Measurements from ENCODE around the gene FXYD7. TPM values are rescaled to one million over a fixed set of nuclear protein-coding genes. Genes with fewer than 3 reads are reported as not detected.

FXYD7 gene
- total RNA-seq, 5 donors from 2014 or later (not counting 1 experiment from before 2014, with no cell fraction given): 8.8 to 24.0 (median 12.6) TPM

DNA sequence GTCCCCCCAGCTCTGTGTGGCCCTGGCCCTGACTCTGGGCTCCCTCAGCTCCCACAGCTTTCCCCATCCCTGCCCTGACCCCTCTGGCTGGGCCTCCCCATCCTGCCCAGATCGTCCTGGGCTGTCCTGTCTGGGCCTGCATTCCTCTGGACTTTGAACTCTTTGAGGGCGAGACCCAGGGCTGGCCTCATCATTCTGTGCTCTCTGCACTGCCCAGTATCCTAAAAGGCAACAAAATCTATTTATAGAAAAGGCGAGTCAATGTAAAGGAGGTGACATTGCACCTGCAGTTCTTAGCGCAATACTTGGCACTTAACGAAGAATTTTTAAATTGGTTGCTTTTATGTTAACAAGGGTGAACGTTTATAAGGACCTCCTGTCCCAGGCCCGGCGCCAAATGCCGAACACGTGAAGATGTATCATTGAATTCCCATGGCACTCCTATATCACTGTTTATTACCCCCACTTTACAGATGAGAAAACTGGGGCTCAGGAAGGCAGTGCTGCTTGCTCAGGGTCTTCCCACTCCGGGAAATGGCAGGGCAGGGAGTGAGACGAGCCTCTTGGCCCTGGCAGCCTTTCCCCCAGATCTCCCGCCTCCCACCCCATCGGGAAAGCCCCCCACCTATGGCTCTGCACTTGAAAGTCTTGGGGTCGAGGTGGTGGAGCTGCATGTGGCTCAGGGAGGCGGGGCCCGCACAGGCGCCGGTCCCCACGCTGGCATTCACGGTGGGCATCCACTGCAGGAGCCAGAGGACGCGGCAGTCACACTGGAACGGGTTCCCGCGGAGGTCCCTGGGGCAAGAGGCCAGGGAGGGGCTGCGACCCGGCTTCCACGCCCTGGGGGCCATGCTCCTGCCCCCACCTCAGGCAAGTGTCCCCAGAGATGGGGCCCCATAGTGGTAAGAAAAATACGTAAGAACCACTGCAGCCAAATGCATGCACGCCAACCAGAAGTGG is 12.0 kb upstream of the FXYD7 start:
- CTCF ChIA-PET: no interaction called here

DNA sequence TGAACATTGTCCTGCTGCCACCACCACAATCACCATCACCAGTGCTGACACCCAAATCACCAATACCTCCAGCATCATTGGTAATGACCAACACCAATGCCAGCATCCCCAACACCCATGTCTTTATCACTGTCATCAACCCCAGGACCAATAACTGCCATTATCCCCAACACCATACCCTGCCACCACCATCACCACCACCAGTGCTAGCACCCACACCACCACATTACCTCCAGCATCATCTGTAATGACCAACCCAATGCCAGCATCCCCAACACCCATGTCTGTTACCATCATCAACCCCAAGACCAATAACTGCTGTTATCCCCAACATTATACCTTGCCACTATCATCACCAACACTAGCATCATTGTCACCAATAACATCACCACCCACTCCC is 10.8 kb upstream of the FXYD7 start:
- CTCF ChIA-PET: no interaction called here
- Mint-ChIP-seq H3K27ac (no peak overlapping the region), H3K4me1 (peaks cover 0 to 10% (median 6%) of the 10 kb centered on the region in 3 donors), H3K36me3 (no peaks in the 10 kb centered on the region), H3K9me3 (peaks cover 0 to 12% (median 0%) of the 10 kb centered on the region in 3 donors), H3K4me3 (no peak overlapping the region), H3K27me3 (no peaks in the 10 kb centered on the region)
- POLR2A ChIA-PET: no interaction called here
- peaks cover 0 to 6% of the 10 kb centered on the region in 2 experiments for H3K4me1 ChIP-seq (ENCODE audit: control insufficient read depth in 1 of 2, extremely low read depth in 1 of 2, insufficient read depth in 2 of 2, low read length in 2 of 2)
- no peak overlapping the region for H3K4me3 ChIP-seq (ENCODE audit: control insufficient read depth in 1 of 2, extremely low read depth in 1 of 2, low read length in 1 of 2)
- no peaks in the 10 kb centered on the region for H3K27me3 ChIP-seq (replicated peaks in 1 of 2; ENCODE audit: control insufficient read depth in 2 of 2, extremely low read depth in 1 of 2, insufficient read depth in 2 of 2, low read length in 1 of 2)
- H3K9me3 ChIP-seq: no peaks in the 10 kb centered on the region
- ATAC-seq (replicated peaks in 1 of 4) (no peak), DNase-seq (no peak)
- H3K27ac ChIP-seq (ENCODE audit: low read length): no peak overlapping the region
- H3K36me3 ChIP-seq (ENCODE audit: control insufficient read depth in 2 of 2, extremely low read depth in 1 of 2, insufficient read depth in 1 of 2, low read length in 1 of 2): no peaks in the 10 kb centered on the region

More for the DNA sequence above, 12.0 kb upstream of the FXYD7 start:
- Mint-ChIP-seq H3K4me3 (no peak overlapping the region), H3K27ac (no peak overlapping the region), H3K4me1 (peaks cover 0 to 6% (median 6%) of the 10 kb centered on the region in 3 donors), H3K9me3 (peaks cover 0 to 12% (median 0%) of the 10 kb centered on the region in 3 donors), H3K27me3 (no peaks in the 10 kb centered on the region), H3K36me3 (no peaks in the 10 kb centered on the region)
- Histone ChIP-seq H3K27ac (ENCODE audit: low read length) (no peak overlapping the region), H3K4me1 (ENCODE audit: control insufficient read depth in 1 of 2, extremely low read depth in 1 of 2, insufficient read depth in 2 of 2, low read length in 2 of 2) (peaks cover 0 to 6% of the 10 kb centered on the region in 2 experiments), H3K27me3 (replicated peaks in 1 of 2; ENCODE audit: control insufficient read depth in 2 of 2, extremely low read depth in 1 of 2, insufficient read depth in 2 of 2, low read length in 1 of 2) (no peaks in the 10 kb centered on the region), H3K9me3 (no peaks in the 10 kb centered on the region), H3K4me3 (ENCODE audit: control insufficient read depth in 1 of 2, extremely low read depth in 1 of 2, low read length in 1 of 2) (no peak overlapping the region), H3K36me3 (ENCODE audit: control insufficient read depth in 2 of 2, extremely low read depth in 1 of 2, insufficient read depth in 1 of 2, low read length in 1 of 2) (no peaks in the 10 kb centered on the region)
- DNase-seq (no peak), ATAC-seq (replicated peaks in 1 of 4) (no peak)
- POLR2A ChIA-PET: interaction anchor here in 1 of 2 donors (0.6 kb wide), 1 partner anchor 123 kb away, joined by 3 read pairs; no protein-coding TSS in a partner anchor
- WGBS (ENCODE audit: insufficient coverage): 85% methylated on average over 16 of the region's 31 CpGs

DNA sequence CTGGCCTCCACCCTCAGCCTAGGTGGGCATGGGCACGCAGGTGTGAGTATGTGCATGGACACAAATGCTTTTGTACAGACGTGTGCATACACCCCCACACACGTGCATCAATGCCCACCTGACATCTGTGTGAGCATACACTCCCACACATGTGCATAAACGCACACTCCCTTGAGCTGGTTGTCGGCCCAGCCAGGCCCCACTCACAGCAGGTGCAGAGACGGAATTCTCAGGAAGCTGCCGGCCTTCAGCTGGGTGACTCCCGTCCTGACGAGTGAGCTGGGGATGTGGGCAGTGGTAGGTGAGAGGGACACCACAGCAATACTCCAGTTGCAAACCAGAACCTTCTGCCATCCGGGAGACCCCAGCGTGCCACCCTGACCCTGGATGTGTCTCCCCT is 9.2 kb upstream of the FXYD7 start:
- Histone ChIP-seq H3K4me3 (ENCODE audit: control insufficient read depth in 1 of 2, extremely low read depth in 1 of 2, low read length in 1 of 2) (no peak overlapping the region), H3K27me3 (replicated peaks in 1 of 2; ENCODE audit: control insufficient read depth in 2 of 2, extremely low read depth in 1 of 2, insufficient read depth in 2 of 2, low read length in 1 of 2) (peaks cover 0 to 2% of the 10 kb centered on the region in 2 experiments), H3K36me3 (ENCODE audit: control insufficient read depth in 2 of 2, extremely low read depth in 1 of 2, insufficient read depth in 1 of 2, low read length in 1 of 2) (no peaks in the 10 kb centered on the region), H3K27ac (ENCODE audit: low read length) (no peak overlapping the region), H3K4me1 (ENCODE audit: control insufficient read depth in 1 of 2, extremely low read depth in 1 of 2, insufficient read depth in 2 of 2, low read length in 2 of 2) (peaks cover 0 to 6% of the 10 kb centered on the region in 2 experiments), H3K9me3 (no peaks in the 10 kb centered on the region)
- Mint-ChIP-seq H3K27ac (no peak overlapping the region), H3K9me3 (peaks cover 0 to 12% (median 0%) of the 10 kb centered on the region in 3 donors), H3K4me1 (peaks cover 0 to 12% (median 8%) of the 10 kb centered on the region in 3 donors), H3K4me3 (no peak overlapping the region), H3K36me3 (no peaks in the 10 kb centered on the region), H3K27me3 (no peaks in the 10 kb centered on the region)
- CTCF ChIA-PET: no interaction called here
- POLR2A ChIA-PET: interaction anchor here in 1 of 2 donors (0.5 kb wide), 1 partner anchor 50 kb away, joined by 3 read pairs; no protein-coding TSS in a partner anchor
- DNase-seq (no peak), ATAC-seq (replicated peaks in 1 of 4) (no peak)
- 84% methylated on average over 4 of the region's 11 CpGs for WGBS (ENCODE audit: insufficient coverage)

DNA sequence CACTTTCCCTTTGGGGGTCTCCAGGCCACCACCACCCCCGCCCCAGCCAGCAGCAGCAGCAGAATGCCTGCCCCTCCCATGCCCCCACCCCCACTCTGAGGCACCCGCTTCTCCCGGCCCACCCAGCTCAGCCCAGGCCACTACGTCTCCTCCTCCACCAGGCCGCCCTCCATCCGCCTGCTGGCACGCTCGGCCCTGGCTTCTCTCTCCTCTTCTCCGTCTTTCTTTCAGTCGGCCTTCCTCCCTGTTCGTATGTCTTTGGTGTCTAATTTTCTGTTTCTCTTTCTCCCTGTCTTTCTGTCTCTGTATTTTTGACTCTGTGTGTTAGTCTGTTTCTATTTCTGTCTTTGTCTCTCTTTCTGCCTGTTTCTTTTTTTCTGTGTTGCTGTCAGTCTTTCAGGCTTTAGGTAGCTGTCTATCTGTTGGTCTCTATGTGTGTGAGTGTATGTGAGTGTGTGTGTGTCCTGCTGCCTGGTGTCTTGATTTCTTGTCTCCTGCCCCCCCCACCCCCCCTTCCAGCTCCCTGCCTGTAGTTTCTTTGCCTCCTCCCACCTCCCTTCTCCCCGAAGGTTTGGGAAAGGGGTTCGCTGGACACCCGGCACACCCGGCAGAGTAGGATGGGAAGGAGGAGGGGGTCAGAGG is 8.3 kb upstream of the FXYD7 start, which contains the start of gene LGI4:
TSS of gene LGI4 (minus strand) at position 459 of the 642 bp plus-strand sequence. CDS start at position 80, 379 bp downstream.
- Histone ChIP-seq H3K27ac (ENCODE audit: low read length) (no peak within 1 kb of the TSS), H3K27me3 (replicated peaks in 1 of 2; ENCODE audit: control insufficient read depth in 2 of 2, extremely low read depth in 1 of 2, insufficient read depth in 2 of 2, low read length in 1 of 2) (peaks cover 0 to 9% of the 10 kb centered on the region in 2 experiments), H3K4me1 (ENCODE audit: control insufficient read depth in 1 of 2, extremely low read depth in 1 of 2, insufficient read depth in 2 of 2, low read length in 2 of 2) (peaks cover 0 to 6% of the 10 kb centered on the region in 2 experiments), H3K4me3 (ENCODE audit: control insufficient read depth in 1 of 2, extremely low read depth in 1 of 2, low read length in 1 of 2) (no peak within 1 kb of the TSS), H3K36me3 (ENCODE audit: control insufficient read depth in 2 of 2, extremely low read depth in 1 of 2, insufficient read depth in 1 of 2, low read length in 1 of 2) (no peaks in the 10 kb centered on the region), H3K9me3 (no peaks in the 10 kb centered on the region)
- Mint-ChIP-seq H3K9me3 (peaks cover 0 to 12% (median 0%) of the 10 kb centered on the region in 3 donors), H3K36me3 (no peaks in the 10 kb centered on the region), H3K4me3 (no peak within 1 kb of the TSS), H3K4me1 (peaks cover 0 to 12% (median 8%) of the 10 kb centered on the region in 3 donors), H3K27me3 (no peaks in the 10 kb centered on the region), H3K27ac (peak within 1 kb of the TSS in 1 of 2 donors; percentile 17)
- CTCF ChIA-PET: interaction anchor here in 1 of 2 donors (1.1 kb wide), 1 partner anchor 20 kb away, joined by 4 read pairs; the partner anchor contains the start of gene FXYD5
- WGBS (ENCODE audit: insufficient coverage): 95% methylated on average over 4 of the region's 15 CpGs
- ATAC-seq (replicated peaks in 1 of 4) (no peak), DNase-seq (no peak)
- POLR2A ChIA-PET: interaction anchor here in 1 of 2 donors (0.5 kb wide), 1 partner anchor 49 kb away, joined by 3 read pairs; no protein-coding TSS in a partner anchor

DNA sequence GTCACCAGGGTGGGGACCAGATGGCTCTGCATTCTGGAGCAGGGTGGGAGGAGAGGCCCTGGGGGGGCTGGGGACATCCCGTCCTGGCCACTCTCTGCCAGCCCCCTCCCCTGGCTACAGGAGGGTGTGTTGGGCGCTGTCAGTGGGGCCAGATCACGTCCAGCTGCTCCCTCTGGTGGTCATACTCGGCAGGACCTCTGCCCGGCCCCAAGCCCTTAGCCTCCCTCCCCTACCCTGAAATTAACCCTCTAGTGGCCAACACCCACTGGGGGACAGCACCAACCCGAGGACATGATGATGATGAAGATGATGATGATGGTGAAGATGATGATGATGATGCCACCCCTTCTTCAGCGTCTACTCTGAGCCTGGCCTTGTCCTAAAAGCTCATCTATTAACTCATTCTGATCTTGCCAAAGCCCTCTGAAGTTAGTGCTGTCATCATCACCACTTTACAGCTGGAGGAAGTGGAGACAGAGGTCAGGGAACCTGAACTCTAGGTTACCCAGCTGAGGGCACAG is 7.6 kb upstream of the FXYD7 start:
- ChIA-PET POLR2A (no interaction called here), CTCF (interaction anchor here in 1 of 2 donors (1.1 kb wide), 1 partner anchor 19 kb away, joined by 4 read pairs; the partner anchor contains the start of gene FXYD5)
- Histone ChIP-seq H3K27ac (ENCODE audit: low read length) (no peak overlapping the region), H3K4me3 (ENCODE audit: control insufficient read depth in 1 of 2, extremely low read depth in 1 of 2, low read length in 1 of 2) (no peak overlapping the region), H3K9me3 (no peaks in the 10 kb centered on the region), H3K4me1 (ENCODE audit: control insufficient read depth in 1 of 2, extremely low read depth in 1 of 2, insufficient read depth in 2 of 2, low read length in 2 of 2) (peaks cover 0 to 9% of the 10 kb centered on the region in 2 experiments), H3K27me3 (replicated peaks in 1 of 2; ENCODE audit: control insufficient read depth in 2 of 2, extremely low read depth in 1 of 2, insufficient read depth in 2 of 2, low read length in 1 of 2) (peaks cover 0 to 16% of the 10 kb centered on the region in 2 experiments), H3K36me3 (ENCODE audit: control insufficient read depth in 2 of 2, extremely low read depth in 1 of 2, insufficient read depth in 1 of 2, low read length in 1 of 2) (no peaks in the 10 kb centered on the region)
- H3K27me3 Mint-ChIP-seq: no peaks in the 10 kb centered on the region
- H3K9me3 Mint-ChIP-seq: peaks cover 0 to 12% (median 0%) of the 10 kb centered on the region in 3 donors
- no peak overlapping the region for H3K4me3 Mint-ChIP-seq
- H3K27ac Mint-ChIP-seq: no peak overlapping the region
- H3K36me3 Mint-ChIP-seq: no peaks in the 10 kb centered on the region
- H3K4me1 Mint-ChIP-seq: peaks cover 2 to 12% (median 8%) of the 10 kb centered on the region in 3 donors
- DNase-seq (peak in 29 of 35 experiments; percentile 29 to 77 (median 54)), ATAC-seq (replicated peaks in 1 of 4) (peak; percentile 59 to 86 (median 80))
- 0% methylated on average over 3 of the region's 7 CpGs for WGBS (ENCODE audit: insufficient coverage)
